GM23338 (cell line): ENCODE data around the gene PDE4D. TPM values are rescaled to one million over a fixed set of nuclear protein-coding genes. Genes with fewer than 3 reads are reported as not detected.

Experiments
- ATAC-seq: fragments of 200-7000 bp; cut with Tn5 transposase; 3 replicates; pipeline ENCODE4 v1.9.1; 2020
- DNase-seq: peaks from one replicate; pipeline ENCODE4 v3.0.0-alpha.2; 2015; ENCODE audit warnings: low spot score
- H2AFZ ChIP-seq: fragments of 200-600 bp; sonication (generic); 2 replicates; pipeline ENCODE4 v1.8.0; 2016; ENCODE audit warnings: antibody characterized with exemption, mild to moderate bottlenecking, moderate library complexity
- H3F3A ChIP-seq: fragments of 200-600 bp; sonication (generic); replicated peaks from 2 replicates; pipeline ENCODE4 v1.8.0; 2017; ENCODE audit warnings: antibody characterized with exemption, mixed run types, low read depth
- H3K27ac ChIP-seq: fragments of 200-600 bp; sonication (generic); 2 replicates; pipeline ENCODE4 v1.6.1; 2016; ENCODE audit warnings: low read depth
- H3K27me3 ChIP-seq: fragments of 200-600 bp; sonication (generic); 2 replicates; pipeline ENCODE4 v1.8.0; 2016; ENCODE audit warnings: mild to moderate bottlenecking, mixed run types, moderate library complexity; ENCODE audit not compliant: insufficient read depth
- H3K36me3 ChIP-seq: fragments of 200-600 bp; sonication (generic); 2 replicates; pipeline ENCODE4 v1.8.0; 2016; ENCODE audit warnings: mild to moderate bottlenecking; ENCODE audit not compliant: insufficient read depth
- H3K4me1 ChIP-seq: fragments of 200-600 bp; sonication (generic); 2 replicates; pipeline ENCODE4 v1.8.0; 2016; ENCODE audit warnings: mild to moderate bottlenecking, moderate library complexity; ENCODE audit not compliant: insufficient read depth
- H3K4me2 ChIP-seq: fragments of 200-600 bp; sonication (generic); 2 replicates; pipeline ENCODE4 v1.7.1; 2017; ENCODE audit warnings: mixed run types
- H3K4me3 ChIP-seq: fragments of 200-600 bp; sonication (generic); 2 replicates; pipeline ENCODE4 v1.6.1; 2016; ENCODE audit warnings: mixed run types
- H3K79me2 ChIP-seq: fragments of 200-600 bp; sonication (generic); replicated peaks from 2 replicates; pipeline ENCODE4 v1.8.0; 2017; ENCODE audit warnings: mild to moderate bottlenecking; ENCODE audit not compliant: insufficient read depth
- H3K9me2 ChIP-seq: fragments of 200-600 bp; sonication (generic); 2 replicates; pipeline ENCODE4 v1.8.0; 2017; ENCODE audit not compliant: insufficient read depth
- H4K20me1 ChIP-seq: fragments of 200-600 bp; sonication (generic); replicated peaks from 2 replicates; pipeline ENCODE4 v1.8.0; 2017; ENCODE audit warnings: mild to moderate bottlenecking; ENCODE audit not compliant: insufficient read depth
- H3K27ac Mint-ChIP-seq: 2 replicates; pipeline ENCODE4 v1.8.0; 2020; ENCODE audit warnings: inconsistent platforms, mild to moderate bottlenecking, moderate library complexity, mixed read lengths
- H3K27me3 Mint-ChIP-seq: 3 replicates; pipeline ENCODE4 v1.8.0; 2022; ENCODE audit warnings: low read depth, mild to moderate bottlenecking, moderate library complexity, mixed read lengths, inconsistent platforms; ENCODE audit not compliant: insufficient read depth, poor library complexity
- H3K36me3 Mint-ChIP-seq: 3 replicates; pipeline ENCODE4 v1.8.0; 2021; ENCODE audit warnings: low read depth, mild to moderate bottlenecking, inconsistent platforms, moderate library complexity, mixed read lengths
- H3K4me1 Mint-ChIP-seq: 3 replicates; pipeline ENCODE4 v1.8.0; 2020; ENCODE audit warnings: mild to moderate bottlenecking, inconsistent platforms, mixed read lengths
- H3K4me3 Mint-ChIP-seq: 3 replicates; pipeline ENCODE4 v1.8.0; 2021; ENCODE audit warnings: moderate library complexity, mild to moderate bottlenecking, inconsistent platforms, mixed read lengths
- H3K9me3 Mint-ChIP-seq: 3 replicates; pipeline ENCODE4 v1.8.0; 2020; ENCODE audit warnings: moderate library complexity, mild to moderate bottlenecking, inconsistent platforms, mixed read lengths
- CTCF ChIP-seq, 2 experiments: fragments of 200-600 bp in 1 of 2; sonication (generic) in 1 of 2; conservative IDR thresholded peaks; 2 replicates each; pipeline versions ENCODE4 v1.5.1 to v1.6.1; 2016 to 2017; ENCODE audit warnings: antibody characterized with exemption in 2 of 2, low read depth in 2 of 2, mild to moderate bottlenecking in 2 of 2, moderate library complexity in 1 of 2
- EZH2 ChIP-seq: fragments of 200-600 bp; sonication (generic); IDR thresholded peaks from one replicate; pipeline ENCODE4 v1.8.0; 2017; ENCODE audit warnings: antibody characterized with exemption, mild to moderate bottlenecking, low read depth; ENCODE audit not compliant: unreplicated experiment
- EZH2phosphoT487 ChIP-seq: fragments of 200-600 bp; sonication (generic); IDR thresholded peaks from one replicate; pipeline ENCODE4 v1.8.1; 2018; ENCODE audit warnings: antibody characterized with exemption; ENCODE audit not compliant: unreplicated experiment
- JUNB ChIP-seq: IDR thresholded peaks from one replicate; pipeline ENCODE4 v1.6.1; 2016; ENCODE audit warnings: antibody characterized with exemption; ENCODE audit not compliant: unreplicated experiment
- NANOG ChIP-seq: IDR thresholded peaks from 2 replicates; pipeline ENCODE4 v1.6.1; 2016; ENCODE audit warnings: antibody characterized with exemption, borderline replicate concordance
- POLR2AphosphoS5 ChIP-seq: IDR thresholded peaks from 2 replicates; pipeline ENCODE4 v1.6.1; 2016; ENCODE audit warnings: antibody characterized with exemption, low read depth
- STAT1 ChIP-seq: IDR thresholded peaks from one replicate; pipeline ENCODE4 v1.6.1; 2016; ENCODE audit warnings: antibody characterized with exemption; ENCODE audit not compliant: unreplicated experiment
- ZNF114 ChIP-seq: fragments of 250-450 bp; sonication (Bioruptor Pico); IDR thresholded peaks from 2 replicates; pipeline ENCODE4 v1.5.0; 2020; ENCODE audit warnings: mild to moderate bottlenecking, moderate library complexity
- ZNF331 ChIP-seq: fragments of 250-450 bp; sonication (Bioruptor Pico); IDR thresholded peaks from 2 replicates; pipeline ENCODE4 v1.5.0; 2020; ENCODE audit warnings: low read depth, mild to moderate bottlenecking, moderate library complexity
- polyA plus RNA-seq: library from polyadenylated mRNA; unstranded; fragments of >200 nt; fragmentation: Nextera tagmentation; extraction: Ambion mirVana; gene quantifications from 2 replicates; pipeline ENCODE4 v1.2.1, GENCODE V29; 2016
- total RNA-seq: library from RNA; depleted of rRNA; stranded (reverse); fragments of >200 nt; shearing (Covaris generic); gene quantifications from 2 replicates; pipeline ENCODE4 v1.2.3, GENCODE V29; 2014
- TF ChIP-seq, protein P1 (sequence below): fragments of 250-450 bp; sonication (Bioruptor Pico); IDR thresholded peaks from 2 replicates; pipeline ENCODE4 v1.5.0; 2020; ENCODE audit warnings: mild to moderate bottlenecking, moderate library complexity

Gene PDE4D
- total and polyA plus RNA-seq, 2 experiments from 2014 or later = 2.1 to 4.7 TPM

- Mint-ChIP-seq H3K9me3 (no peaks in the 10 kb centered on the region), H3K4me3 (no peak overlapping the region), H3K27ac (peak overlapping the region; percentile 49; the same call in 1 of the 2 replicates), H3K36me3 (no peaks in the 10 kb centered on the region), H3K27me3 (peaks cover 3% of the 10 kb centered on the region), H3K4me1 (peaks cover 39% of the 10 kb centered on the region)
- no peaks in the 10 kb centered on the region for H3K36me3 ChIP-seq
- no peaks in the 10 kb centered on the region for H3K9me2 ChIP-seq
- no peaks in the 10 kb centered on the region for H3K79me2 ChIP-seq
- H4K20me1 ChIP-seq = no peaks in the 10 kb centered on the region
- TF ChIP-seq, protein P1, sequence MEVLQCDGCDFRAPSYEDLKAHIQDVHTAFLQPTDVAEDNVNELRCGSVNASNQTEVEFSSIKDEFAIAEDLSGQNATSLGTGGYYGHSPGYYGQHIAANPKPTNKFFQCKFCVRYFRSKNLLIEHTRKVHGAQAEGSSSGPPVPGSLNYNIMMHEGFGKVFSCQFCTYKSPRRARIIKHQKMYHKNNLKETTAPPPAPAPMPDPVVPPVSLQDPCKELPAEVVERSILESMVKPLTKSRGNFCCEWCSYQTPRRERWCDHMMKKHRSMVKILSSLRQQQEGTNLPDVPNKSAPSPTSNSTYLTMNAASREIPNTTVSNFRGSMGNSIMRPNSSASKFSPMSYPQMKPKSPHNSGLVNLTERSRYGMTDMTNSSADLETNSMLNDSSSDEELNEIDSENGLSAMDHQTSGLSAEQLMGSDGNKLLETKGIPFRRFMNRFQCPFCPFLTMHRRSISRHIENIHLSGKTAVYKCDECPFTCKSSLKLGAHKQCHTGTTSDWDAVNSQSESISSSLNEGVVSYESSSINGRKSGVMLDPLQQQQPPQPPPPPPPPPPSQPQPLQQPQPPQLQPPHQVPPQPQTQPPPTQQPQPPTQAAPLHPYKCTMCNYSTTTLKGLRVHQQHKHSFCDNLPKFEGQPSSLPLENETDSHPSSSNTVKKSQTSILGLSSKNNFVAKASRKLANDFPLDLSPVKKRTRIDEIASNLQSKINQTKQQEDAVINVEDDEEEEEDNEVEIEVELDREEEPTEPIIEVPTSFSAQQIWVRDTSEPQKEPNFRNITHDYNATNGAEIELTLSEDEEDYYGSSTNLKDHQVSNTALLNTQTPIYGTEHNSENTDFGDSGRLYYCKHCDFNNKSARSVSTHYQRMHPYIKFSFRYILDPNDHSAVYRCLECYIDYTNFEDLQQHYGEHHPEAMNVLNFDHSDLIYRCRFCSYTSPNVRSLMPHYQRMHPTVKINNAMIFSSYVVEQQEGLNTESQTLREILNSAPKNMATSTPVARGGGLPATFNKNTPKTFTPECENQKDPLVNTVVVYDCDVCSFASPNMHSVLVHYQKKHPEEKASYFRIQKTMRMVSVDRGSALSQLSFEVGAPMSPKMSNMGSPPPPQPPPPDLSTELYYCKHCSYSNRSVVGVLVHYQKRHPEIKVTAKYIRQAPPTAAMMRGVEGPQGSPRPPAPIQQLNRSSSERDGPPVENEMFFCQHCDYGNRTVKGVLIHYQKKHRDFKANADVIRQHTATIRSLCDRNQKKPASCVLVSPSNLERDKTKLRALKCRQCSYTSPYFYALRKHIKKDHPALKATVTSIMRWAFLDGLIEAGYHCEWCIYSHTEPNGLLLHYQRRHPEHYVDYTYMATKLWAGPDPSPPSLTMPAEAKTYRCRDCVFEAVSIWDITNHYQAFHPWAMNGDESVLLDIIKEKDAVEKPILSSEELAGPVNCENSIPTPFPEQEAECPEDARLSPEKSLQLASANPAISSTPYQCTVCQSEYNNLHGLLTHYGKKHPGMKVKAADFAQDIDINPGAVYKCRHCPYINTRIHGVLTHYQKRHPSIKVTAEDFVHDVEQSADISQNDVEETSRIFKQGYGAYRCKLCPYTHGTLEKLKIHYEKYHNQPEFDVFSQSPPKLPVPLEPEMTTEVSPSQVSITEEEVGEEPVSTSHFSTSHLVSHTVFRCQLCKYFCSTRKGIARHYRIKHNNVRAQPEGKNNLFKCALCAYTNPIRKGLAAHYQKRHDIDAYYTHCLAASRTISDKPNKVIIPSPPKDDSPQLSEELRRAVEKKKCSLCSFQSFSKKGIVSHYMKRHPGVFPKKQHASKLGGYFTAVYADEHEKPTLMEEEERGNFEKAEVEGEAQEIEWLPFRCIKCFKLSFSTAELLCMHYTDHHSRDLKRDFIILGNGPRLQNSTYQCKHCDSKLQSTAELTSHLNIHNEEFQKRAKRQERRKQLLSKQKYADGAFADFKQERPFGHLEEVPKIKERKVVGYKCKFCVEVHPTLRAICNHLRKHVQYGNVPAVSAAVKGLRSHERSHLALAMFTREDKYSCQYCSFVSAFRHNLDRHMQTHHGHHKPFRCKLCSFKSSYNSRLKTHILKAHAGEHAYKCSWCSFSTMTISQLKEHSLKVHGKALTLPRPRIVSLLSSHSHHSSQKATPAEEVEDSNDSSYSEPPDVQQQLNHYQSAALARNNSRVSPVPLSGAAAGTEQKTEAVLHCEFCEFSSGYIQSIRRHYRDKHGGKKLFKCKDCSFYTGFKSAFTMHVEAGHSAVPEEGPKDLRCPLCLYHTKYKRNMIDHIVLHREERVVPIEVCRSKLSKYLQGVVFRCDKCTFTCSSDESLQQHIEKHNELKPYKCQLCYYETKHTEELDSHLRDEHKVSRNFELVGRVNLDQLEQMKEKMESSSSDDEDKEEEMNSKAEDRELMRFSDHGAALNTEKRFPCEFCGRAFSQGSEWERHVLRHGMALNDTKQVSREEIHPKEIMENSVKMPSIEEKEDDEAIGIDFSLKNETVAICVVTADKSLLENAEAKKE (CRISPR knock-in tag) = 0 out of 2 replicates have a peak, but pooled peaks have one; percentile 12
- TF ChIP-seq POLR2AphosphoS5 = no peak
- H3F3A ChIP-seq = no peaks in the 10 kb centered on the region
- DNase-seq = peak; percentile 78
- H3K4me3 ChIP-seq = no peak overlapping the region
- peak; percentile 98 for ATAC-seq
- H2AFZ ChIP-seq = peak overlapping the region; percentile 64; the same call in 1 of the 2 replicates
- peak overlapping the region; percentile 36 for H3K4me2 ChIP-seq
- H3K4me1 ChIP-seq = peaks cover 31% of the 10 kb centered on the region
- no peaks in the 10 kb centered on the region for H3K27me3 ChIP-seq
- H3K27ac ChIP-seq = peak overlapping the region; percentile 23; the same call in 1 of the 2 replicates
Observed at GRCh38 chr5:59356813-59357380, 536.6 kb downstream of the PDE4D start.

DNA sequence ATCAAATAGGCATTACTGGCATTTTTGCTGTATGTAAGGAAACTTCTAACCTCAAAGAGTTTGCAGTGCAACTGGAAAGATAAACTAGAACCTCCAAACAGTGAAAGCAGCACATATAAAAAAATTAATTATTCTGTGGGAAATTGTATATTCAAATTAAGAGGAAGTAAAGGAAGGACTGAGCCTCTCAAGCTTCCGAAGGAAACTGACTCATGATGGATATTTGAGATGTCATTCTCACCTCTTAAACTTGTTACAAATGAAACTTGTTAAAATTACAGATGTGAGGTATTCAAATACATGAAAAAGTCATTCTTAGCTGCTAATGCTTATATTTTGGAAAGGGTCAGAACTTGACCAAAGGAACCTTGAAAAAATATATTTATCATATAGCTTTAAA lies 538.7 kb downstream of the PDE4D start:
- H3K4me3 ChIP-seq = no peak overlapping the region
- no peaks in the 10 kb centered on the region for H3K9me2 ChIP-seq
- no peaks in the 10 kb centered on the region for H3K27me3 ChIP-seq
- H3K4me2 ChIP-seq = no peak overlapping the region
- no peak overlapping the region for H3K4me3 Mint-ChIP-seq
- no peak overlapping the region for H2AFZ ChIP-seq
- no peak overlapping the region for H3K27ac Mint-ChIP-seq
- peaks cover 3% of the 10 kb centered on the region for H3K27me3 Mint-ChIP-seq
- peaks cover 31% of the 10 kb centered on the region for H3K4me1 ChIP-seq
- peaks cover 36% of the 10 kb centered on the region for H3K4me1 Mint-ChIP-seq
- no peaks in the 10 kb centered on the region for H3K9me3 Mint-ChIP-seq
- H3K36me3 Mint-ChIP-seq = no peaks in the 10 kb centered on the region
- ATAC-seq (no peak), DNase-seq (no peak)
- H3F3A ChIP-seq = no peaks in the 10 kb centered on the region
- H3K36me3 ChIP-seq = no peaks in the 10 kb centered on the region
- H3K79me2 ChIP-seq = no peaks in the 10 kb centered on the region
- H4K20me1 ChIP-seq = no peaks in the 10 kb centered on the region
- no peak overlapping the region for H3K27ac ChIP-seq
- TF ChIP-seq JUNB (no peak), CTCF (conservative IDR thresholded peaks at IDR 0.05; ENCODE audit: low read depth in 2 of 2) (no peak), NANOG (no peak), ZNF331 (no peak), STAT1 (no peak), EZH2phosphoT487 (no peak), ZNF114 (no peak), EZH2 (no peak), POLR2AphosphoS5 (no peak)
